ENCODE measurements around the gene CFAP141.

The CFAP141 gene

DNA sequence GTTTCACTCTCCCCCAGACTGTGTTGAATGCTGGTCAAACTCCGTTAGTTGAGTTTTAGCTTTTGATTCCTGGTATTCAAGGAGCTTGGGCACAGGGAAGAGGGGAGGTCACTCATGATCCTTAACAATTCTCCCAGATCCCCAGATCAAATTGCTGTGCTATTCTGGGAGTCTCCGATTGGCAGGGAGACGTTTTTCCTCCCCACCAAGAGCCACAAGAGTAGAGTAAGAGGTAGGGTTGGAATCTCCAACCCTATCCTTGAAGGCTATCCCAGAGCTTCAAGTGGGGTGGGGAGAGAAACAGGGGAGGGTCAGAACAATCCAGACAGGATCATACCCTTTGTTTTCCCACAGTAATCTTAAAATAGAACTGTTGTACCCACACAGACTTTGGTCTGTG, 13.7 kb downstream of the CFAP141 start:
- no peaks in the 10 kb centered on the region for H3K36me3 ChIP-seq (ENCODE audit: insufficient read depth, low read length)
- no peak overlapping the region for H3K9ac ChIP-seq (ENCODE audit: low read depth, low read length)
- peaks cover 5% of the 10 kb centered on the region for H3K4me1 ChIP-seq (ENCODE audit: insufficient read depth, low read length)

GRCh38 chr1:154191990-154192461, 14.1 kb downstream of the CFAP141 start, which contains the start of gene TPM3:
Gene TPM3 (minus strand): TSS chr1:154192100. CDS start chr1:154192018, 82 bp downstream.
- Histone ChIP-seq H3K9ac (ENCODE audit: low read depth, low read length) (no peak within 1 kb of the TSS), H3K9me3 (ENCODE audit: control insufficient read depth, insufficient read depth, low read length) (no peaks in the 10 kb centered on the region), H3K4me1 (ENCODE audit: insufficient read depth, low read length) (peaks cover 6% of the 10 kb centered on the region), H3K36me3 (ENCODE audit: insufficient read depth, low read length) (no peaks in the 10 kb centered on the region)

More for the DNA sequence above, 13.7 kb downstream of the CFAP141 start:
- H3K9me3 ChIP-seq (ENCODE audit: control insufficient read depth, insufficient read depth, low read length) = no peaks in the 10 kb centered on the region

DNA sequence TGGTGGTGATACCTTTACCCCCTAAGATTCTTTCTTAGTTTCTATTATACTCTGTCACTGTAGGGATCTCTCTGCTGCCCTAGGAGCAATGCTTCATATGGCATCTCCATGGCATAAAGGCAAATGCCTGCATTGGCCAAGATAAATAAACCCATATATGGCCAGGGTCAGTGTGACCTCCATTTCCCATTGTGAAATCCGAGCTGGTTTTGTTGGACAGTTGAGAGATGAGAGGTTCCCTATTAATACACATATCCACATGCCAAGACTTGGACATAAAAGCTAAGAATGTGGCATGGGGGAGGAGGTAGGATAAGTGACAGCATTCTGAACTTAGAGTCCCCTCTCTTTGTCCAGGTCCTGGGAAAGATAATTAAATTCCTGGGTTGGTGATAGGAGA, 15.6 kb downstream of the CFAP141 start:
- Histone ChIP-seq H3K9me3 (ENCODE audit: control insufficient read depth, insufficient read depth, low read length) (no peaks in the 10 kb centered on the region), H3K36me3 (ENCODE audit: insufficient read depth, low read length) (no peaks in the 10 kb centered on the region), H3K9ac (ENCODE audit: low read depth, low read length) (no peak overlapping the region), H3K4me1 (ENCODE audit: insufficient read depth, low read length) (peaks cover 18% of the 10 kb centered on the region)

DNA sequence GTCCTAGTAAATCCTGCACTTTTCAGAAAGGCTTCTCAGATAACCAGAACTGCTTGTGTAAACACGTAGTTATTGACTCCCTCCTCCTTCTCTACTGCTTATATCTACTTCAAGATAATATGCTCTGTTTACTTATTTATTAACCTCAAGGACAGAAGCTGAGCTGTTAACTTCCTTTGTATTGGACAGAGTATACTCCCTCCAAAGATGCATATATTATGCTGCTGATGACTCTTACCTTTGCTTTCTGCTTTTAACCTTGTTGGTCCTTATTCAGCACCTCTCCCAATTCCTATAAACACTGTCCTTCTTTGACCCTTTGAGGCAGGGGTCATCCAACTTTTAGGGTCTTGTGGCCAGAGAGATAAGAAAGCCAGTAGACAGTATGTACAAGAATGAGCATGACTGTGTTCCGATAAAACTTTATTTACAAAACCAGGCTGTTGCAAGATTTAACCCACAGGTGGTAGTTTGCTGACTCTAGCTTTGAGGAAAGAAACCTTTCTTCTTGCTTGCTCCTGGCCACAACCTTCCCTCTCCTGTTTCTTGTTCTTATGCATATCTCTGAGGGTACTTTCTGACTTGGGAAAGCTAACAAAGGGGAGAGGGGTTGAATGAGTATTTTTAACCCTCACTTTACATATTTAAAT, 19.2 kb downstream of the CFAP141 start:
- Histone ChIP-seq H3K9ac (ENCODE audit: low read depth, low read length) (no peak overlapping the region), H3K9me3 (ENCODE audit: control insufficient read depth, insufficient read depth, low read length) (no peaks in the 10 kb centered on the region), H3K36me3 (ENCODE audit: insufficient read depth, low read length) (no peaks in the 10 kb centered on the region), H3K4me1 (ENCODE audit: insufficient read depth, low read length) (peaks cover 18% of the 10 kb centered on the region)

- Histone ChIP-seq H3K4me1 (ENCODE audit: insufficient read depth, low read length) (peaks cover 20% of the 10 kb centered on the region), H3K36me3 (ENCODE audit: insufficient read depth, low read length) (no peaks in the 10 kb centered on the region), H3K9me3 (ENCODE audit: control insufficient read depth, insufficient read depth, low read length) (no peaks in the 10 kb centered on the region), H3K9ac (ENCODE audit: low read depth, low read length) (no peak overlapping the region)
Measured at GRCh38 chr1:154186177-154186576, 20.0 kb downstream of the CFAP141 start.

GRCh38 chr1:154183046-154183915, 22.9 kb downstream of the CFAP141 start:
- Histone ChIP-seq H3K9ac (ENCODE audit: low read depth, low read length) (peak overlapping the region; percentile 80), H3K4me1 (ENCODE audit: insufficient read depth, low read length) (peaks cover 40% of the 10 kb centered on the region), H3K36me3 (ENCODE audit: insufficient read depth, low read length) (no peaks in the 10 kb centered on the region; the same call in 1 of the 2 replicates), H3K9me3 (ENCODE audit: control insufficient read depth, insufficient read depth, low read length) (no peaks in the 10 kb centered on the region)

GRCh38 chr1:154182344-154183045, 23.6 kb downstream of the CFAP141 start:
- Histone ChIP-seq H3K4me1 (ENCODE audit: insufficient read depth, low read length) (peaks cover 38% of the 10 kb centered on the region), H3K9me3 (ENCODE audit: control insufficient read depth, insufficient read depth, low read length) (no peaks in the 10 kb centered on the region), H3K36me3 (ENCODE audit: insufficient read depth, low read length) (no peaks in the 10 kb centered on the region; the same call in 1 of the 2 replicates), H3K9ac (ENCODE audit: low read depth, low read length) (peak overlapping the region; percentile 80)

GRCh38 chr1:154181944-154182343, 24.2 kb downstream of the CFAP141 start:
- Histone ChIP-seq H3K9me3 (ENCODE audit: control insufficient read depth, insufficient read depth, low read length) (no peaks in the 10 kb centered on the region), H3K9ac (ENCODE audit: low read depth, low read length) (peak overlapping the region; percentile 80), H3K36me3 (ENCODE audit: insufficient read depth, low read length) (no peaks in the 10 kb centered on the region; the same call in 1 of the 2 replicates), H3K4me1 (ENCODE audit: insufficient read depth, low read length) (peaks cover 36% of the 10 kb centered on the region)

DNA sequence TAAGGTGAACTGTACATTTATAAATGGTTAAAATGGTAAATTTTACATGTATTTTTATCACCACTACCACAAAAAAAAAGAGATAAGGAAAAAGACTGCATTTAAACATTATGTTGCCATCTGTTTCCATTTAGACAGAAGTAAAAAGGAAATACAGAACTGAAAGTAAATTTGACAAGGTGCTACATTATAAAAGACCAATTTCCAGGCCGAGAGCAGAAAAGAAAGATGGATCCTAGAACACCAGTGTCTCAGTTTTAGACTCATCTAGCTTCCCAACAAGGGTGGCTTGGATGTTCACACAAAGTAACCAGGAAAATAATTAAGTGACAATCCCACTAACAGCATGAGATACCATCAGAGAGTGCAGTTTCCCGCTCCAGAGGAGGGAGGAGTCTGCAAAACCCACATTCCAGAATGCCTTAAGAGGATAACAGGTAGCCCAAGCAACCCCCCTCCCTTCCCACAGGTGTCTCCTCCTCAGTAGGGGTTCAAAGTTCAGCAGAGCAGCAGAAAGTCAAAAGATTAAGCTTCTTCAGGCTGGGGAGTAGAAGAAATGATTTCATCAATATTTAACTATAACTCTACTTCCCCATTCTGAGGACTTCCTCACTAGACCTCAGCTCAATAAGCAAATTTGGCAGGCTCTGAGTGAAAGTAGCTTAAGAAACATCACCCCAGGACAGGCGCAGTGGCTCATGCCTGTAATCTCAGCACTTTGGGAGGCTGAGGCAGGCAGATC, 26.0 kb downstream of the CFAP141 start:
- Histone ChIP-seq H3K4me1 (ENCODE audit: insufficient read depth, low read length) (peaks cover 24% of the 10 kb centered on the region), H3K9ac (ENCODE audit: low read depth, low read length) (no peak overlapping the region), H3K36me3 (ENCODE audit: insufficient read depth, low read length) (peaks cover 5% of the 10 kb centered on the region), H3K9me3 (ENCODE audit: control insufficient read depth, insufficient read depth, low read length) (no peaks in the 10 kb centered on the region)

- no peaks in the 10 kb centered on the region for H3K9me3 ChIP-seq (ENCODE audit: control insufficient read depth, insufficient read depth, low read length)
- no peak overlapping the region for H3K9ac ChIP-seq (ENCODE audit: low read depth, low read length)
- H3K4me1 ChIP-seq (ENCODE audit: insufficient read depth, low read length) = peaks cover 24% of the 10 kb centered on the region
- H3K36me3 ChIP-seq (ENCODE audit: insufficient read depth, low read length) = peaks cover 5% of the 10 kb centered on the region
Measured at GRCh38 chr1:154178911-154179811, 27.0 kb downstream of the CFAP141 start.

- Histone ChIP-seq H3K36me3 (ENCODE audit: insufficient read depth, low read length) (peaks cover 7% of the 10 kb centered on the region), H3K9me3 (ENCODE audit: control insufficient read depth, insufficient read depth, low read length) (no peaks in the 10 kb centered on the region), H3K9ac (ENCODE audit: low read depth, low read length) (no peak overlapping the region), H3K4me1 (ENCODE audit: insufficient read depth, low read length) (peaks cover 24% of the 10 kb centered on the region)
Measured at GRCh38 chr1:154178013-154178412, 28.1 kb downstream of the CFAP141 start.

DNA sequence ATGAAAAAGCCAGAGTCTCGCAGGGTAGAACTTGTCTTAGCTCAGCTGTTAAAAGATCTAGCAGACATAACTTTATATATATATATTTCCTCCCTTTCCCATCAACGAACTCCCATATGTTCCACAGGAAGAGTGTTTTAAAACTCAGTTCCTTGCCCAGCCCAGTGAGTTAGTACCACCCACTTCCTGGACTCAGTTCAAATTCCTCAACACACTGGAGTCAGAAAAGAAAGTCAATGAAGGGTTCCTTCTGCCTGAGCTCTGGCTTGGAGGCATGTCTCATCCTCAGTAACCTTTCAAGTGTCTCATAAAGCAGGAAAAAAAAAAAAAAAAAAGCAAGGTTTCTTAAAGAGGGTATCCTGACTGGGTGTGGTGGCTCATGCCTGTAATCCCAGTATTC, 29.8 kb downstream of the CFAP141 start:
- Histone ChIP-seq H3K9me3 (ENCODE audit: control insufficient read depth, insufficient read depth, low read length) (no peaks in the 10 kb centered on the region), H3K4me1 (ENCODE audit: insufficient read depth, low read length) (peaks cover 24% of the 10 kb centered on the region), H3K9ac (ENCODE audit: low read depth, low read length) (no peak overlapping the region), H3K36me3 (ENCODE audit: insufficient read depth, low read length) (peaks cover 24% of the 10 kb centered on the region)

DNA sequence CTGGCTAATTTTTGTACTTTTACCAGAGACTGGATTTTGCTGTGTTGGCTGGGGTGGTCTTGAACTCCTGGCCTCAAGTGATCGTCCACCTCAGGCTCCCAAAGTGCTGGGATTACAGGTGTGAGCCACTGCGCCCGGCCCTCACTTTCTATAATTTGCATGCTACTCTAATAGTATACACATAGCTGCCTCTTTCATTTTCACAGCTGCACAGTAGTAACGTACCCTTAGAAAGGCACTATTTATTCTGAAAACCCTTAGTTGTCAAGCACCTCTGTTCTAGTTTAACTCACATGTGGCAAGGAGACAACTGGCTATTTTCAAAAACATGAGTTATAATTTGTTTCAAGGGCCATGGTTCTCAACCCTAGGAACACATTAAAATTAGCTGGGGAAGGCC, 31.5 kb downstream of the CFAP141 start:
- no peaks in the 10 kb centered on the region for H3K9me3 ChIP-seq (ENCODE audit: control insufficient read depth, insufficient read depth, low read length)
- peaks cover 11% of the 10 kb centered on the region for H3K4me1 ChIP-seq (ENCODE audit: insufficient read depth, low read length)
- peaks cover 41% of the 10 kb centered on the region for H3K36me3 ChIP-seq (ENCODE audit: insufficient read depth, low read length)
- H3K9ac ChIP-seq (ENCODE audit: low read depth, low read length) = no peak overlapping the region
